ENCODE data around the gene GLRA1. TPM values are rescaled to one million over a fixed set of nuclear protein-coding genes. Genes with fewer than 3 reads are reported as not detected.

Gene GLRA1
- total RNA-seq, 1 donor from 2014 or later = not detected

DNA sequence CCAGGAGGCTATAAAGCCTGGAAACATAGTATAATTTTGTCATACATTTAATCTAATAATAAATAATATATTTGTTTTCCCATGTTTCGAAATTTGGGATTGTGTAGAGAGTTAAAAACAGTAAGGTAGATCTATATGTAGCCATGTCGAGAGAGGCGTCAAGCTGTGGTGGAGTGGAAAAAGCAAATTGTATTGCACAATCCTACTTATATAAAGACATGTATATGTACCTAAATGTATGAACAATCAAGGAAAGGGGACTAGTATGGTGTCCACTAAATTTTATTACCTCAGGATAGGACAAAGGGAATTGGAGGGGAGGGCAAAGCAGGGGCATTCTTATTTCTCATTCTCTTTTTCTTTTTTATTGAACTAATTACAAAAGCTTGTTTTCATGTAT, 52.0 kb downstream of the GLRA1 start:
- no peaks in the 10 kb centered on the region for H3K36me3 ChIP-seq
- DNase-seq = no peak
- H3K27ac ChIP-seq = no peak overlapping the region
- TF ChIP-seq, protein P1, sequence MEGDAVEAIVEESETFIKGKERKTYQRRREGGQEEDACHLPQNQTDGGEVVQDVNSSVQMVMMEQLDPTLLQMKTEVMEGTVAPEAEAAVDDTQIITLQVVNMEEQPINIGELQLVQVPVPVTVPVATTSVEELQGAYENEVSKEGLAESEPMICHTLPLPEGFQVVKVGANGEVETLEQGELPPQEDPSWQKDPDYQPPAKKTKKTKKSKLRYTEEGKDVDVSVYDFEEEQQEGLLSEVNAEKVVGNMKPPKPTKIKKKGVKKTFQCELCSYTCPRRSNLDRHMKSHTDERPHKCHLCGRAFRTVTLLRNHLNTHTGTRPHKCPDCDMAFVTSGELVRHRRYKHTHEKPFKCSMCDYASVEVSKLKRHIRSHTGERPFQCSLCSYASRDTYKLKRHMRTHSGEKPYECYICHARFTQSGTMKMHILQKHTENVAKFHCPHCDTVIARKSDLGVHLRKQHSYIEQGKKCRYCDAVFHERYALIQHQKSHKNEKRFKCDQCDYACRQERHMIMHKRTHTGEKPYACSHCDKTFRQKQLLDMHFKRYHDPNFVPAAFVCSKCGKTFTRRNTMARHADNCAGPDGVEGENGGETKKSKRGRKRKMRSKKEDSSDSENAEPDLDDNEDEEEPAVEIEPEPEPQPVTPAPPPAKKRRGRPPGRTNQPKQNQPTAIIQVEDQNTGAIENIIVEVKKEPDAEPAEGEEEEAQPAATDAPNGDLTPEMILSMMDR (IDR thresholded peaks at IDR 0.05) = no peak
- no peak for ATAC-seq
- no peak overlapping the region for H3K4me3 ChIP-seq
- no peaks in the 10 kb centered on the region for H3K4me1 ChIP-seq
- intact Hi-C loops (cut with DNase I) = no loop called here
- H3K9me3 ChIP-seq = no peaks in the 10 kb centered on the region
- no peaks in the 10 kb centered on the region for H3K27me3 ChIP-seq

DNA sequence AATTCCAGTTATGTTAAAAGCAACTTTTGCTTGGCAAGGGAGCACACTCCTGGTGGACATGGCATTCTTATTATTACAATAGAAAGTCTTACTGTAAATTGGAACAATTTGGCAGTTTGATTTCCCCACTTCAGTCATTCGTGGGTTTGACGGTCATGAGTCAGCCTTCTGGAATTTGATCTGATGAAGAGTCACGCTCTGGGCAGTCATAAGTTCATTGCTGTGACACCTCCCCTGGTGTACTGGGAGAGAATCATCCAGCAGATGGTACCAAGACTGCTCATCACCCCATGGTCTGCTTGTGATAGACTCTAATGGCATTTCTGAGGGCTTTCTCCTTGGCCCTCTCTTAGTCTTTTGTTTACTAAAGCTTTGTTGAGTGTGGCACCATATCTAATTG, 53.8 kb downstream of the GLRA1 start:
- Histone ChIP-seq H3K27me3 (no peaks in the 10 kb centered on the region), H3K27ac (no peak overlapping the region), H3K9me3 (no peaks in the 10 kb centered on the region), H3K4me3 (no peak overlapping the region), H3K36me3 (no peaks in the 10 kb centered on the region), H3K4me1 (no peaks in the 10 kb centered on the region)
- TF ChIP-seq, protein P1 (IDR thresholded peaks at IDR 0.05) = no peak
- ATAC-seq (no peak), DNase-seq (no peak)
- intact Hi-C loops (cut with DNase I) = no loop called here

DNA sequence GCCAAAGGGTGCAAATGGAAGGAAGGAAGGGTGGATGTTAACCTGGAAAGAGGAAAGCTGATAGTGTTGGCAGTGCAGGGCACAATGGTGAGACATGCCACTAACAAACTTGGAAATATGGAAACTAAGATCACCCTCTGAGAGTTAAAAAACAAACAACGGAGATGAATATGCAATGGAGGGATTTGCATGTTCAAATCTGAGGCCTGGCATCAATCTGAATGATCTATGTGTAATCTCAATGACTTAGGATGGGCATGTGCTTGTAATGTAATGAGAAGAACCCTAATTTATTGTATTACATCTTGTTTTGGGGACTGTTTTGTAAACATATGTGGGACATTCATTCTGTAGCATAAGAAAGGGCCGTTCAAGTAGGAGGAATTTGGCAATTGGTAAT, 54.4 kb downstream of the GLRA1 start:
- ATAC-seq (no peak), DNase-seq (no peak)
- Histone ChIP-seq H3K4me1 (no peaks in the 10 kb centered on the region), H3K4me3 (no peak overlapping the region), H3K9me3 (no peaks in the 10 kb centered on the region), H3K27me3 (no peaks in the 10 kb centered on the region), H3K27ac (no peak overlapping the region), H3K36me3 (no peaks in the 10 kb centered on the region)
- intact Hi-C loops (cut with DNase I) = no loop called here
- TF ChIP-seq, protein P1 (IDR thresholded peaks at IDR 0.05) = no peak

DNA sequence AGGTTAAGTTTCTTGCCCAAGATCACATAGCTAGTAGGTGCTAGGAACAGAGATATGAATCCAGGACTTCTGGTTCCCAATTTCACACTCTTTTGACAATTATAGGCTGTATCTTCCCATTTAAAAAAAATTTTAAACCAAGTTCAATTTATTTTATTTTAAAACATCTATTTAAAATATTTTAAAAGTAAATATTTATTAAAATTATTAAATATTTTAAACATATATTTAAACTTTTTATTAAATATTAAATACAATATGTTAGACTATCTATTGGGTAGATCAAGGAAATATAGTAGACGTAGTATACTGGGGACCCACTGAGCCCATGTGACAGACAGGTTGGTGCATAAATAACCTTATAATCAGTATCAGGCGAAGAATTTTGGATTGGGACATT, 54.8 kb downstream of the GLRA1 start:
- no peaks in the 10 kb centered on the region for H3K27me3 ChIP-seq
- H3K4me1 ChIP-seq = no peaks in the 10 kb centered on the region
- no peak for DNase-seq
- no peaks in the 10 kb centered on the region for H3K36me3 ChIP-seq
- intact Hi-C loops (cut with DNase I) = no loop called here
- no peak for ATAC-seq
- no peak overlapping the region for H3K27ac ChIP-seq
- TF ChIP-seq, protein P1 (IDR thresholded peaks at IDR 0.05) = no peak
- H3K4me3 ChIP-seq = no peak overlapping the region
- no peaks in the 10 kb centered on the region for H3K9me3 ChIP-seq

DNA sequence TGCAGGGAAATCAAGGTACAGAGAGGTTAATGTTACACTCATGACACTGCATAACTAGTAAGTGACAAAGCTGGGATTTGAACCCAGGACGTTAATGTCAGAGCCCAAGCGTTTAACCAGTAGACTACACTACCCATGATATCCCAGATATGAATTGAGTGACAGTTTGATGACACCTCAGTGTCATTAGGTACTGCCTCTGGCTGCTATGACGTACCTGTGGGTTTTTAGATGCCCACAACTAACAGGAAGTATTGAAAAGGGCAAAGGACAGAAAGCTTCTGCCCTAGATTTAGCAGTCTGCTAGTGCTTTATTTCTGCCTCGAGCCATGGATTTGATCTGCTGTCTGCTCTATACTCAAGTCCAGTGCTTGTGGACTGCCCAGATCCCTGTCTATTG, 56.2 kb downstream of the GLRA1 start:
- DNase-seq = no peak
- Histone ChIP-seq H3K4me1 (no peaks in the 10 kb centered on the region), H3K9me3 (no peaks in the 10 kb centered on the region), H3K27me3 (no peaks in the 10 kb centered on the region), H3K4me3 (no peak overlapping the region), H3K36me3 (no peaks in the 10 kb centered on the region), H3K27ac (no peak overlapping the region)
- ATAC-seq = no peak
- intact Hi-C loops (cut with DNase I) = no loop called here
- TF ChIP-seq, protein P1 (IDR thresholded peaks at IDR 0.05) = no peak

DNA sequence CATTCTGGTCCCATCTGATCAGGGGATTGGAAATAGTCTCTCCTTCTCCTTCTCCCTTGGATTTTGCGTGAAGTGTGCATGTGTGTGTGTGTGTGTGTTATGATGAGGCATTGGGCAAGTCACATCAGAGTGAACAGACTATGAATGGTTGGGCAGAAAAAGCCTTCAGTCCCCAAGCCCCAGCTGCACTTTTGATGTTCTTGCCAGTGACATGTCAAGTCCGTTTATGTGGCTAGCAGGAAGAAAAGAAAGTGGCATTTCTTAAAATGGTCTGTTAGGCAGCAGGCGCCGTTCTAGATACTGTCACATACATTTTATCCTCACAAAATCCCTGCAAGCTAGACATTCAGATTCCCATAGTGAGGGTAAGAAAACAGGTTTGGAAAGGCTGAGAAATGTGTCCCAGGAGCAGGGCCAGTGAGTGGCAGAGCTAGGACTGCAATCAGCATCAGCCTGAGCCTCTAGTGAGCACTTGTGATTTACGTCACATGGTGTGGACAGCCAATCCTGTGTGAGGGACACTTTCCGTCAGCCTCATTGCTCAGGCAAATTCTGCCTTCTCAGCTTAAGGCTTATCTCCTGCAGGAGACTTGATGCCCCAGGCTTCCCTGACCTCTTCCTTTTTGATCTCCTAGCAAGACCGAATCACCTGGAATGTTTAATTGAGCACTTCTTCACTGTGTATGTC, 60.4 kb downstream of the GLRA1 start:
- Histone ChIP-seq H3K9me3 (no peaks in the 10 kb centered on the region), H3K27me3 (no peaks in the 10 kb centered on the region), H3K36me3 (no peaks in the 10 kb centered on the region), H3K4me3 (no peak overlapping the region), H3K4me1 (no peaks in the 10 kb centered on the region), H3K27ac (no peak overlapping the region)
- DNase-seq (no peak), ATAC-seq (no peak)
- intact Hi-C loops (cut with DNase I) = no loop called here
- TF ChIP-seq, protein P1 (IDR thresholded peaks at IDR 0.05) = no peak
